Tibial artery (tissue), 4 donors: Measurements from ENCODE around the gene ZEB1.
"Not testable (repeated sequence)": the region's sequence is repeated elsewhere in the genome, so short reads cannot be mapped to it uniquely, and the experiment has no call there.

Source experiments
- DNase-seq, 2 donors: peaks; one replicate each; pipeline ENCODE4 v3.0.0-alpha.2; 2019
- H3K27ac ChIP-seq, 2 donors: fragments of 200-600 bp; sonication (generic) in 1 of 2; 1 replicate in 1 of 2; 2 replicates in 1 of 2; pipeline ENCODE4 v1.5.1; 2018 to 2019; ENCODE audit warnings: mild to moderate bottlenecking in 1 of 2
- H3K27me3 ChIP-seq, 2 donors: fragments of 200-600 bp; sonication (generic) in 1 of 2; one replicate each; pipeline versions ENCODE4 v1.5.1 to v1.6.0; 2016 to 2019
- H3K36me3 ChIP-seq, 3 donors: fragments of 200-600 bp; sonication (generic) in 2 of 3; one replicate each; pipeline ENCODE4 v1.5.1; 2016 to 2019; ENCODE audit warnings: mild to moderate bottlenecking in 2 of 3
- H3K4me1 ChIP-seq, 4 donors: fragments of 200-600 bp; sonication (generic) in 2 of 4; 1 replicate in 3 of 4; 2 replicates in 1 of 4; pipeline ENCODE4 v1.5.1; 2016 to 2019
- H3K4me3 ChIP-seq, 2 donors: fragments of 200-600 bp; sonication (generic) in 1 of 2; 1 replicate in 1 of 2; 2 replicates in 1 of 2; pipeline ENCODE4 v1.5.1; 2018 to 2019; ENCODE audit warnings: mild to moderate bottlenecking in 2 of 2
- H3K9me3 ChIP-seq, 3 donors: fragments of 200-600 bp; sonication (generic) in 1 of 3; one replicate each; pipeline ENCODE4 v1.5.1; 2016 to 2019
- CTCF ChIP-seq, 2 experiments: fragments of 200-600 bp in 1 of 2; fragments of 450-650 bp in 1 of 2; IDR thresholded peaks; one replicate each; pipeline ENCODE4 v1.5.1; 2017 to 2019; ENCODE audit warnings: antibody characterized with exemption in 2 of 2, mild to moderate bottlenecking in 1 of 2, moderate library complexity in 1 of 2
- intact Hi-C: fragments of 100-400 bp; cut with DNase I; formaldehyde crosslinking; loops from one replicate; pipeline ENCODE4 v1.15.0; 2023; ENCODE audit warnings: low total_unique reads

ZEB1 gene

GRCh38 chr10:31528831-31529230 lies 209.8 kb downstream of the ZEB1 start:
- Histone ChIP-seq H3K4me3 (no peak overlapping the region), H3K27me3 (no peaks in the 10 kb centered on the region), H3K4me1 (no peaks in the 10 kb centered on the region), H3K36me3 (peaks cover 24 to 30% (median 26%) of the 10 kb centered on the region in 3 donors), H3K27ac (no peak overlapping the region), H3K9me3 (no peaks in the 10 kb centered on the region)
- DNase-seq: no peak
- TF ChIP-seq CTCF (IDR thresholded peaks at IDR 0.05): no peak
- intact Hi-C loops: no loop called here

GRCh38 chr10:31536302-31536701 lies 217.3 kb downstream of the ZEB1 start:
- intact Hi-C loops: no loop called here
- no peak for DNase-seq

GRCh38 chr10:31549896-31550295 lies 230.9 kb downstream of the ZEB1 start:
- H3K27me3 ChIP-seq: no peaks in the 10 kb centered on the region
- no peak for DNase-seq

More at GRCh38 chr10:31536302-31536701, 217.3 kb downstream of the ZEB1 start:
- H3K4me1 ChIP-seq: peaks cover 0 to 6% (median 0%) of the 10 kb centered on the region in 4 donors
- no peak for TF ChIP-seq CTCF (IDR thresholded peaks at IDR 0.05)
- H3K9me3 ChIP-seq: no peaks in the 10 kb centered on the region
- no peak overlapping the region for H3K27ac ChIP-seq
- no peaks in the 10 kb centered on the region for H3K27me3 ChIP-seq
- H3K4me3 ChIP-seq: no peak overlapping the region
- no peaks in the 10 kb centered on the region for H3K36me3 ChIP-seq

GRCh38 chr10:31554556-31554955 lies 235.5 kb downstream of the ZEB1 start:
- no peaks in the 10 kb centered on the region for H3K36me3 ChIP-seq
- H3K4me3 ChIP-seq: no peak overlapping the region
- H3K4me1 ChIP-seq: no peaks in the 10 kb centered on the region
- H3K27me3 ChIP-seq: no peaks in the 10 kb centered on the region
- no peak for TF ChIP-seq CTCF (IDR thresholded peaks at IDR 0.05)
- peaks cover 0 to 27% (median 18%) of the 10 kb centered on the region in 3 donors for H3K9me3 ChIP-seq
- H3K27ac ChIP-seq: no peak overlapping the region
- DNase-seq: no peak
- intact Hi-C loops: no loop called here

More at GRCh38 chr10:31549896-31550295, 230.9 kb downstream of the ZEB1 start:
- intact Hi-C loops: no loop called here
- no peak overlapping the region for H3K4me3 ChIP-seq
- TF ChIP-seq CTCF (IDR thresholded peaks at IDR 0.05): no peak
- no peaks in the 10 kb centered on the region for H3K9me3 ChIP-seq
- H3K4me1 ChIP-seq: no peaks in the 10 kb centered on the region
- H3K27ac ChIP-seq: no peak overlapping the region
- H3K36me3 ChIP-seq: no peaks in the 10 kb centered on the region

GRCh38 chr10:31557854-31558253 lies 238.8 kb downstream of the ZEB1 start:
- no peak for TF ChIP-seq CTCF (IDR thresholded peaks at IDR 0.05)
- intact Hi-C loops: no loop called here
- no peak overlapping the region for H3K4me3 ChIP-seq
- no peaks in the 10 kb centered on the region for H3K4me1 ChIP-seq
- H3K27me3 ChIP-seq: no peaks in the 10 kb centered on the region
- no peak for DNase-seq
- no peak overlapping the region for H3K27ac ChIP-seq
- no peaks in the 10 kb centered on the region for H3K36me3 ChIP-seq
- H3K9me3 ChIP-seq: peaks cover 0 to 27% (median 23%) of the 10 kb centered on the region in 3 donors

- H3K27me3 ChIP-seq, H3K4me1 ChIP-seq, H3K27ac ChIP-seq, H3K4me3 ChIP-seq, intact Hi-C loops, DNase-seq, H3K36me3 ChIP-seq, H3K9me3 ChIP-seq: not testable (repeated sequence)
Measured at GRCh38 chr10:31568252-31568861, 249.3 kb downstream of the ZEB1 start.
